H1 (cell line): ENCODE measurements around the gene TMCC3. TPM values are rescaled to one million over a fixed set of nuclear protein-coding genes. Genes with fewer than 3 reads are reported as not detected.

ENCODE experiments used
- ASH2L ChIP-seq: fragments of 200-600, 300-600 bp; sonication (generic); IDR thresholded peaks from one replicate; pipeline ENCODE4 v1.7.1; 2017; ENCODE audit warnings: low read length
- ATF3 ChIP-seq: IDR thresholded peaks from 2 replicates; pipeline ENCODE4 v1.6.1; 2011; ENCODE audit warnings: low read depth, mild to moderate bottlenecking, low read length; ENCODE audit not compliant: insufficient read depth
- BACH1 ChIP-seq: IDR thresholded peaks from 2 replicates; pipeline ENCODE4 v1.6.1; 2012; ENCODE audit warnings: low read length, improper control_type of control experiment
- BRCA1 ChIP-seq: IDR thresholded peaks from 2 replicates; pipeline ENCODE4 v1.6.1; 2012; ENCODE audit warnings: low read depth, low read length, improper control_type of control experiment
- CTCF ChIP-seq, 3 experiments: IDR thresholded peaks; 1 replicate in 2 of 3; 2 replicates in 1 of 3; pipeline versions ENCODE4 v1.5.1 to v1.6.1; 2011; ENCODE audit warnings: low read length in 3 of 3, mild to moderate bottlenecking in 3 of 3, inconsistent platforms in 2 of 3, low read depth in 1 of 3, moderate library complexity in 1 of 3; ENCODE audit not compliant: insufficient read depth in 1 of 3; ENCODE audit errors: control extremely low read depth in 1 of 3
- EGR1 ChIP-seq: IDR thresholded peaks from 2 replicates; pipeline ENCODE4 v1.6.1; 2011; ENCODE audit warnings: low read depth, low read length, borderline replicate concordance
- EP300 ChIP-seq, 2 experiments: IDR thresholded peaks; 1 replicate in 1 of 2; 2 replicates in 1 of 2; pipeline ENCODE4 v1.6.1; 2011 to 2012; ENCODE audit warnings: low read depth in 2 of 2, low read length in 2 of 2, mild to moderate bottlenecking in 2 of 2, borderline replicate concordance in 1 of 2, inconsistent platforms in 1 of 2, moderate library complexity in 1 of 2
- EZH2 ChIP-seq: fragments of 200-600 bp; sonication (generic); IDR thresholded peaks from 2 replicates; pipeline ENCODE4 v1.7.1; 2012; ENCODE audit warnings: low read depth, mild to moderate bottlenecking, moderate library complexity, low read length, inconsistent platforms; ENCODE audit not compliant: severe bottlenecking
- JUND ChIP-seq: IDR thresholded peaks from 2 replicates; pipeline ENCODE4 v1.6.1; 2011; ENCODE audit warnings: mild to moderate bottlenecking, improper control_type of control experiment, low read length
- KDM1A ChIP-seq: fragments of 200-600, 300-600 bp; sonication (generic); IDR thresholded peaks from 2 replicates; pipeline ENCODE4 v1.7.1; 2016; ENCODE audit warnings: mild to moderate bottlenecking, low read length, borderline replicate concordance
- POLR2A ChIP-seq, 2 experiments: IDR thresholded peaks; 1 replicate in 1 of 2; 2 replicates in 1 of 2; pipeline ENCODE4 v1.6.1; 2011; ENCODE audit warnings: low read depth in 2 of 2, low read length in 2 of 2, mild to moderate bottlenecking in 2 of 2; ENCODE audit errors: control extremely low read depth in 1 of 2
- POU5F1 ChIP-seq: IDR thresholded peaks from 2 replicates; pipeline ENCODE4 v1.6.1; 2011; ENCODE audit warnings: low read depth, mild to moderate bottlenecking, low read length, moderate library complexity
- RBBP5 ChIP-seq: IDR thresholded peaks from 2 replicates; pipeline ENCODE4 v1.7.1; 2012; ENCODE audit warnings: low read depth, mild to moderate bottlenecking, inconsistent platforms, low read length, moderate library complexity, borderline replicate concordance
- RFX5 ChIP-seq: IDR thresholded peaks from 2 replicates; pipeline ENCODE4 v1.6.1; 2011; ENCODE audit warnings: low read depth, low read length, improper control_type of control experiment, borderline replicate concordance
- SAP30 ChIP-seq: fragments of 300-600 bp; sonication (generic); IDR thresholded peaks from 2 replicates; pipeline ENCODE4 v1.7.1; 2012; ENCODE audit warnings: low read length, moderate library complexity, mild to moderate bottlenecking, inconsistent platforms; ENCODE audit not compliant: insufficient read depth, insufficient replicate concordance
- SIRT6 ChIP-seq: IDR thresholded peaks from one replicate; pipeline ENCODE4 v1.7.1; 2012; ENCODE audit warnings: low read length, inconsistent platforms
- SIX5 ChIP-seq: IDR thresholded peaks from 2 replicates; pipeline ENCODE4 v1.6.1; 2011; ENCODE audit warnings: mild to moderate bottlenecking, low read depth, low read length
- SP2 ChIP-seq: IDR thresholded peaks from 2 replicates; pipeline ENCODE4 v1.6.1; 2012; ENCODE audit warnings: mild to moderate bottlenecking, low read length, inconsistent platforms
- SP4 ChIP-seq: IDR thresholded peaks from 2 replicates; pipeline ENCODE4 v1.6.1; 2012; ENCODE audit warnings: low read length, inconsistent platforms
- TCF12 ChIP-seq: IDR thresholded peaks from 2 replicates; pipeline ENCODE4 v1.6.1; 2011; ENCODE audit warnings: low read depth, mild to moderate bottlenecking, low read length
- YY1 ChIP-seq: IDR thresholded peaks from 2 replicates; pipeline ENCODE4 v1.6.1; 2011; ENCODE audit warnings: low read depth, mild to moderate bottlenecking, low read length
- polyA plus RNA-seq, 7 experiments: library from polyadenylated mRNA; depleted of rRNA in 3 of 7; stranded (reverse) in 5 of 7; unstranded in 2 of 7; fragments of >200 nt in 5 of 7; fragments of 200-250 nt in 2 of 7; gene quantifications; 1 replicate in 5 of 7; 2 replicates in 1 of 7; 4 replicates in 1 of 7; pipeline versions ENCODE4 v1.2.1 to v1.2.3, GENCODE V29; 2011 to 2013; ENCODE audit warnings: missing spikeins in 2 of 7, mixed read lengths in 2 of 7
- total RNA-seq: library from RNA; stranded (reverse); fragmentation: NEBNext Ultra II Directional; extraction: Animal tissue kit (Norgen Biotek cat#: 25700); gene quantifications from 2 replicates; pipeline ENCODE4 v1.2.1, GENCODE V29; 2021
- TF ChIP-seq, protein P1 (sequence below): IDR thresholded peaks from 2 replicates; pipeline ENCODE4 v1.6.1; 2012; ENCODE audit warnings: inconsistent platforms

Gene TMCC3
- total and polyA plus RNA-seq, 2 of the 8 experiments (the other 6 are each of a cell fraction or from before 2014, with no cell fraction given) = 1.7 to 4.1 TPM

GRCh38 chr12:94649349-94650142 lies 811 bp downstream of the TMCC3 start (continued):
- no peak for TF ChIP-seq SAP30
- TF ChIP-seq EP300 (IDR thresholded peaks at IDR 0.05; ENCODE audit: borderline replicate concordance in 1 of 2, low read depth in 2 of 2, low read length in 2 of 2) = no peak
- TF ChIP-seq EGR1 = no peak
- TF ChIP-seq POU5F1 = no peak
- TF ChIP-seq SIX5 = no peak
- no peak for TF ChIP-seq ATF3
- peak; percentile 56 for TF ChIP-seq EZH2
- no peak for TF ChIP-seq SIRT6
- peak; percentile 67 for TF ChIP-seq ASH2L
- TF ChIP-seq CTCF (IDR thresholded peaks at IDR 0.05; ENCODE audit: control extremely low read depth in 1 of 3, insufficient read depth in 1 of 3, low read depth in 1 of 3, low read length in 3 of 3) = peak in 2 of 3 experiments; percentile 19; a peak in 2 of 4 replicates
- no peak for TF ChIP-seq POLR2A (IDR thresholded peaks at IDR 0.05; ENCODE audit: control extremely low read depth in 1 of 2, low read depth in 2 of 2, low read length in 2 of 2)
- TF ChIP-seq KDM1A = no peak
- no peak for TF ChIP-seq TCF12
- no peak for TF ChIP-seq JUND
- no peak for TF ChIP-seq SP4
- TF ChIP-seq RFX5 = no peak
- TF ChIP-seq YY1 = no peak
- TF ChIP-seq BRCA1 = no peak
- TF ChIP-seq BACH1 = no peak
- TF ChIP-seq, protein P1, sequence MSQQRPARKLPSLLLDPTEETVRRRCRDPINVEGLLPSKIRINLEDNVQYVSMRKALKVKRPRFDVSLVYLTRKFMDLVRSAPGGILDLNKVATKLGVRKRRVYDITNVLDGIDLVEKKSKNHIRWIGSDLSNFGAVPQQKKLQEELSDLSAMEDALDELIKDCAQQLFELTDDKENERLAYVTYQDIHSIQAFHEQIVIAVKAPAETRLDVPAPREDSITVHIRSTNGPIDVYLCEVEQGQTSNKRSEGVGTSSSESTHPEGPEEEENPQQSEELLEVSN = no peak; the same call in 1 of the 2 replicates
- peak; percentile 70; the same call in 1 of the 2 replicates for TF ChIP-seq RBBP5
- TF ChIP-seq SP2 = no peak
